GM21619 (cell line): ENCODE results near the gene PMPCA.
"Not testable (repeated sequence)": the region's sequence is repeated elsewhere in the genome, so short reads cannot be mapped to it uniquely, and the experiment has no call there.

Source experiments
- ATAC-seq: cut with Tn5 transposase; IDR thresholded peaks from one replicate; pipeline ENCODE4 v1.9.1; 2021; ENCODE audit not compliant: unreplicated experiment

Gene PMPCA

GRCh38 chr9:136393531-136393930, 16.9 kb upstream of the PMPCA start:
- no peak for ATAC-seq

GRCh38 chr9:136394312-136395019, 16.0 kb upstream of the PMPCA start:
- ATAC-seq, result no peak

GRCh38 chr9:136395020-136395340, 15.5 kb upstream of the PMPCA start:
- ATAC-seq, result no peak

- no peak for ATAC-seq
Observed at GRCh38 chr9:136395345-136396218, 14.9 kb upstream of the PMPCA start.

GRCh38 chr9:136396219-136396515, 14.3 kb upstream of the PMPCA start:
- ATAC-seq, result no peak

- no peak for ATAC-seq
Observed at GRCh38 chr9:136397643-136398042, 12.8 kb upstream of the PMPCA start.

GRCh38 chr9:136398286-136398685, 12.2 kb upstream of the PMPCA start:
- ATAC-seq, result no peak

- peak; percentile 30 for ATAC-seq
Observed at GRCh38 chr9:136399176-136400037, 11.1 kb upstream of the PMPCA start.

GRCh38 chr9:136400038-136400834, 10.2 kb upstream of the PMPCA start, which contains the start of gene SNAPC4:
Gene SNAPC4, minus strand, starts transcription at chr9:136400170. Its CDS starts 1,742 bp downstream, at chr9:136398428.
- ATAC-seq, result peak; percentile 55

GRCh38 chr9:136401173-136401922, 9.1 kb upstream of the PMPCA start:
- ATAC-seq, result no peak

- no peak for ATAC-seq
Observed at GRCh38 chr9:136402067-136402466, 8.4 kb upstream of the PMPCA start.

- ATAC-seq, result peak; percentile 27
Observed at GRCh38 chr9:136403538-136403914, 6.9 kb upstream of the PMPCA start.

GRCh38 chr9:136403915-136404800, 6.3 kb upstream of the PMPCA start:
- no peak for ATAC-seq

GRCh38 chr9:136404801-136405136, 5.7 kb upstream of the PMPCA start:
- no peak for ATAC-seq

- ATAC-seq, result no peak
Observed at GRCh38 chr9:136405481-136405880, 5.0 kb upstream of the PMPCA start.

GRCh38 chr9:136405904-136406303, 4.6 kb upstream of the PMPCA start:
- ATAC-seq, result not testable (repeated sequence)

- not testable (repeated sequence) for ATAC-seq
Observed at GRCh38 chr9:136407061-136407460, 3.4 kb upstream of the PMPCA start.

GRCh38 chr9:136407911-136408310, 2.5 kb upstream of the PMPCA start:
- no peak for ATAC-seq
